NT2/D1 (cell line): ENCODE data around the gene SCUBE3.

Source experiments
- YY1 ChIP-seq: IDR thresholded peaks from 2 replicates; pipeline ENCODE4 v1.6.1; 2011; ENCODE audit not compliant: insufficient read length, insufficient read depth
- ZNF274 ChIP-seq: IDR thresholded peaks from 2 replicates; pipeline ENCODE4 v1.6.1; 2011; ENCODE audit warnings: mild to moderate bottlenecking, low read depth, low read length

DNA sequence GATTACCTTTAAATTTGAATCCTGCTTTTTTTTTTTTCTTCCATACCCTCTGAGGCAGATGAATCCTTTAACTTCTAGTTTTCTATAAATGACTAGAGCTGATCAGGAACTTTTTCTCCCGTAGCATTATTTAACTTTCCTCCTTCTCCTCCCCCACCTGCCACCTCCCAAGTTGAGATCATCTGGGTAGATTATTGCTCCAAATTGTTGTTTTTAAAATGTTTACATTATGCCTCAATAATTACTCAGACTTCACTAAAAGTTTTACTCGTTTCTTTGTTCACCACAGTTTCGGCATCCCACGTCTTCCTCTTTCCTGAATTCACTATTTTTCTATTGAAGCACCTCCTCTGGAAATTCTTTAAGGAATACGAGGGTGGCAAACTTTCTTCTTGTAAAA is 16.6 kb upstream of the SCUBE3 start:
- no peak for TF ChIP-seq ZNF274
- no peak for TF ChIP-seq YY1
